HL-60/S4 (cell line): ENCODE data around the gene ARFGEF3.
"Not testable (repeated sequence)": the region's sequence is repeated elsewhere in the genome, so short reads cannot be mapped to it uniquely, and the experiment has no call there.

ENCODE experiments used
- in situ Hi-C: fragments of 300-500 bp; cut with MboI; formaldehyde crosslinking; loops from 2 replicates; pipeline ENCODE4 v1.14.3; 2022; ENCODE audit warnings: low sequenced_read_pairs

ARFGEF3 gene

GRCh38 chr6:138341176-138341575 lies 179.4 kb downstream of the ARFGEF3 start:
- in situ Hi-C loops, result no loop called here

DNA sequence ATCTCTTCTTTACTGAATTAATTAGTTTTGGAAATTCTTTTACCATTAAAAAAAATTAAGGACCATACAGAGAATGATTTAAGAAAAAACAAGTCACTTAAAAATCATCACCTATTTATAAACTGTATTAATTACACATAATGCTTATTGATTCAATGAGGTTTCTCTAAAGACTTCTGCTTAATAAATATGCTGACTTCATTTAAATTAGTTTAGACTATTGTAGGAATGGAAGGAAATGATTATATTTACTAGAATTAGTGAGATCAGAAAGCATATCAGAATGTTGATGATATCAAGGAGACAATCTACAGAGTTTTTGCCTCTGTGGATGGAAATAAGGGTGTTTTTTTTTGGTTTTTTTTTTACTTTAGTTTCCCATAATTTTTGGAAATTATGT lies 181.4 kb downstream of the ARFGEF3 start:
- in situ Hi-C loops, result no loop called here

GRCh38 chr6:138345565-138346285 lies 184.0 kb downstream of the ARFGEF3 start:
- in situ Hi-C loops, result no loop called here

- in situ Hi-C loops, result no loop called here
Observed at GRCh38 chr6:138346302-138347195, 184.8 kb downstream of the ARFGEF3 start.

- in situ Hi-C loops, result no loop called here
Observed at GRCh38 chr6:138347864-138348263, 186.1 kb downstream of the ARFGEF3 start.

- in situ Hi-C loops, result no loop called here
Observed at GRCh38 chr6:138349891-138350290, 188.2 kb downstream of the ARFGEF3 start.

GRCh38 chr6:138357928-138358327 lies 196.2 kb downstream of the ARFGEF3 start:
- in situ Hi-C loops, result no loop called here

DNA sequence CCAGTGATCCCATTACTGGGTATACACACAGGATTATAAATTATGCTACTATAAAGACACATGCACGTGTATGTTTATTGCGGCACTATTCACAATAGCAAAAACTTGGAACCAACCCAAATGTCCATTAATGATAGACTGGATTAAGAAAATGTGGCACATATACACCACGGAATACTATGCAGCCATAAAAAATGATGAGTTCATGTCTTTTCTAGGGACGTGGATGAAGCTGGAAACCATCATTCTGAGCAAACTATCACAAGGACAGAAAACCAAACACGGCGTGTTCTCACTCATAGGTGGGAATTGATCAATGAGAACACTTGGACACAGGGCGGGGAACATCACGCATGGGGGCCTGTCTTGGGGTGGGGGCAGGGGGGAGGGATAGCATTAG lies 206.9 kb downstream of the ARFGEF3 start:
- in situ Hi-C loops, result not testable (repeated sequence)

- in situ Hi-C loops, result no loop called here
Observed at GRCh38 chr6:138370631-138371451, 209.1 kb downstream of the ARFGEF3 start.

GRCh38 chr6:138371452-138371711 lies 209.6 kb downstream of the ARFGEF3 start:
- in situ Hi-C loops, result no loop called here

- in situ Hi-C loops, result no loop called here
Observed at GRCh38 chr6:138371720-138372119, 210.0 kb downstream of the ARFGEF3 start.

DNA sequence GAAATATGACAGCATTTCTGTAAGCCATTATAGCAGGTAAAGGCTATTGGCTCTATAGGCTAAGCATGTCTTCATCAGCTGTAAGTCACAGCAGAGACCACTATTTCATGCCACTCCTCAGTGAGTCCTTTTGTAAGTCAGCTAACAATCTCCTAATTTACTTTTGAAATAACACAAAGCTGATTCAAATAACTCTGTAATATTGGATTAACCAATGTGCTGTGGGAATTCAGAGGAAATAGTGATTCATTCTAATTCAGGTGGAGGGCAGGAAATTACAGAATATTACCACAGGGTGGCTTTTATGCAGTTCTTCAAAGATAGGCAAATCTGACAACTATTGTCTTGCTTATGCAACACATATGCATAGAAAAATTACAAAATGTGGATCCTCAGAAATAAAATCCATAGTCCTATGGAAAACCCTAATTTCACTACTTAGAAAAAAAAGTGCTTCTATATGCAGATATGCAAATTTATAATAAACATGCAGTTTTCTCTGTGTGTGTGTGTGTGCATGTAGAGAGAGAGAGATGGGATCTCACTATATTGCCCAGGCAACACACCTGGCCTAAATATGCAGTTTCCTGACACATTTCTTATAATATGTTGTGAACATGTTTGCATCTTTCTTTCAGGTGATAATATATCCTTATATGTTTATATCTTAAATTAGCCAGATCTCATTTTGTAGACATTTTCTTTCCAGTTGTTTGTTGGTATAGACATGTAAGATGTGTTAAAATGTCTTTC lies 211.1 kb downstream of the ARFGEF3 start:
- in situ Hi-C loops, result no loop called here

DNA sequence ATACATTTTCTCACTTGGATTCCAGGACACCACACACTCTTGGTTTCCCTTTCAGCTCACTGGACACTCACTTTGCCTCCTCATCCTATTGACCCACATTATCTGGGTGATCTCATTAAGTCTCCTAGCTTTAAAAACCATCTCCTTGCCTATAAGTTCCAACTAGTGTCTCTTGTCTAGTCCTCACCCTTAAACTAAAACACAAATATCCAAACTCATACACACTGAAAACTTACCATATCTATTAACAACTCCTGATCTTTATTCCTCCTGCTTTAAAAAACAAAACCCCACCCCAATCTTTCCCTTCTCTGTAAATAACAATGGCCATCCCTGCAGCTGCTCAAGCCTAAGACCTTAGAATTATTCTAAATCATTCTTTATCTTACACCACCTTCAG lies 212.5 kb downstream of the ARFGEF3 start:
- in situ Hi-C loops, result no loop called here

DNA sequence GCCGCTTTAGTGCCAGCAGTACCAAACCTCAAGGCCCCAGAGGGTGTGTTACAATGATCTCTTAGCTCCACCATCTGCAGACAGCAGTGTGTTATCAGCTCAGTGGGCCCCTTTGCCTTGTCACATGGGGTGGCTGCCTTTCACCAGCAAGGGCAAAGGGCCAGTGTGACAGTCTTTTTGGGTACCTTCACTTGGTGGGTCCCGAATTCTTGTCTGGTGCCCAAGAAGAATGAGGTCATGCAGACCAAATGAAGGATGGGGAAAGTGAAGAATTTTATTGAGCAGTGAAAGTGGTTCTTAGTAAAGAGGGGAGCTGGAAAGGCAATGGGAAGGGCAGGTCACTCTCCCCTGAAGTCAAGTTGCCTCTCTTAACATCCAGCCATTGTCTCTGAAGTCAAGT lies 213.1 kb downstream of the ARFGEF3 start:
- in situ Hi-C loops, result no loop called here

GRCh38 chr6:138377042-138377441 lies 215.3 kb downstream of the ARFGEF3 start:
- in situ Hi-C loops, result no loop called here

DNA sequence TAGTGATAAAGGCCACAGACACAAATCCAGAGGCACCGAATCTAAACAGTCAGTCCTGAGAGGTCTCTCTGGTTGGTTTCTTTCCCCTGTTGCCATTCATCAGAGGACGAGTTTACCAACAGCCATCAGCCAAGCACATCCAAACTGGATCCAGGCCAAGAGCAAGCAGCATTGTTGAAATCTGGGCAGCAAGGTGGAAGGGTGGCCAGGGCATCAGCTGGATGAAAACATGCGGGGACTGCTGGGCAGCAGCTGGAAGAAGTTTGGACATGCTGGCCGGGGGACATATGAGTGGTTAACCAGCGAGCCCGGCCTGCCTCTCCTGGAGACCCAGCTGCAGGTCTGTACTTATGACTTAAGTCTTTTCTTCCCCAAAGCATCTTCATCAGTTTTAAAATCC lies 216.1 kb downstream of the ARFGEF3 start, which contains the start of gene SMIM28:
SMIM28 (plus strand) TSS at position 62 of the 400 bp plus-strand sequence; CDS start at position 230, 168 bp downstream.
- in situ Hi-C loops, result no loop called here

- in situ Hi-C loops, result no loop called here
Observed at GRCh38 chr6:138378463-138378862, 216.7 kb downstream of the ARFGEF3 start.

- in situ Hi-C loops, result no loop called here
Observed at GRCh38 chr6:138382498-138383265, 220.9 kb downstream of the ARFGEF3 start.

GRCh38 chr6:138383776-138384175 lies 222.0 kb downstream of the ARFGEF3 start:
- in situ Hi-C loops, result no loop called here

DNA sequence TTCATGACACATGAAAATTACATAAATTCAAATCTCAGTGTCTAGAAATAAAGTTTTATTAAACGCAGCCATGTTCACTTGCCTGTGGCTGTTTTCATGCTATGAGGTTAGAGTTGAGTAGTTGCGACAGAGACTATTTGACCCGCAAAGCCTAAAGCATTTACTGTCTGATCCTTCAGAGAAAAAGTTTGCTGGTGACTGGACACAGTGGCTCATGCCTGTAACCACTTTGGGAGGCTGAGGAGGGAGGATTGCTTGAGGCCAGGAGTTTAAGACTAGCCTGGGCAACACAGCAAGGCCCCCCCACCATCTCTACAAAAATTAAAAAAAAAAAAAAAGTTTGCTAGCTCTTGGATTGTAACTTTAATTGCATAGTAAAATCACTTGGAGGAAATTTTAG lies 225.2 kb downstream of the ARFGEF3 start:
- in situ Hi-C loops, result no loop called here
